Transverse colon (tissue), 4 donors: ENCODE results near the gene ADIRF. TPM values are rescaled to one million over a fixed set of nuclear protein-coding genes. Genes with fewer than 3 reads are reported as not detected.
A peak's percentile ranks its signal among the peaks of the same experiment; 100 is the strongest.

ENCODE experiments used
- DNase-seq: peaks from one replicate; pipeline ENCODE4 v3.0.0-alpha.2; 2019
- H3K27ac ChIP-seq, 4 donors: fragments of 200-600 bp; sonication (generic); 2 replicates each; pipeline ENCODE4 v1.5.1; 2016 to 2018; ENCODE audit warnings: inconsistent platforms in 4 of 4
- H3K27me3 ChIP-seq: fragments of 200-600 bp; sonication (generic); 2 replicates; pipeline ENCODE4 v1.5.1; 2017; ENCODE audit warnings: inconsistent platforms
- H3K36me3 ChIP-seq, 4 donors: fragments of 200-600 bp; sonication (generic); 2 replicates each; pipeline ENCODE4 v1.5.1; 2017 to 2019; ENCODE audit warnings: inconsistent platforms in 4 of 4
- H3K4me1 ChIP-seq, 4 donors: fragments of 200-600 bp; sonication (generic); 2 replicates each; pipeline ENCODE4 v1.5.1; 2017 to 2020; ENCODE audit warnings: inconsistent platforms in 4 of 4
- H3K4me3 ChIP-seq, 4 donors: fragments of 200-600 bp; sonication (generic); 1 replicate in 1 of 4; 2 replicates in 3 of 4; pipeline versions ENCODE4 v1.5.1 to v1.6.1; 2017 to 2019; ENCODE audit warnings: inconsistent platforms in 4 of 4
- H3K9me3 ChIP-seq, 2 donors: fragments of 200-600 bp; sonication (generic); 2 replicates each; pipeline ENCODE4 v1.5.1; 2017 to 2019; ENCODE audit warnings: inconsistent platforms in 2 of 2
- CTCF ChIP-seq, 5 experiments: fragments of 200-600 bp in 3 of 5; fragments of 450-650 bp in 2 of 5; sonication (generic) in 3 of 5; IDR thresholded peaks; 1 replicate in 2 of 5; 2 replicates in 3 of 5; pipeline ENCODE4 v1.5.1; 2016 to 2017; ENCODE audit warnings: antibody characterized with exemption in 5 of 5, inconsistent platforms in 3 of 5, mild to moderate bottlenecking in 2 of 5, moderate library complexity in 1 of 5
- EP300 ChIP-seq: sonication (generic); formaldehyde crosslinking; IDR thresholded peaks from one replicate; pipeline ENCODE4 v1.6.1; 2017; ENCODE audit warnings: antibody characterized with exemption, low read depth
- POLR2A ChIP-seq: fragments of 450-650 bp; IDR thresholded peaks from one replicate; pipeline ENCODE4 v1.6.1; 2016; ENCODE audit warnings: antibody characterized with exemption, mild to moderate bottlenecking, moderate library complexity
- POLR2AphosphoS5 ChIP-seq, 3 donors: sonication (generic); formaldehyde crosslinking; IDR thresholded peaks; one replicate each; pipeline ENCODE4 v1.6.1; 2016; ENCODE audit warnings: antibody characterized with exemption in 3 of 3
- WGBS, 2 donors: methylation state at CpG; one replicate each; pipeline ENCODE4 v1.1.5; 2018; ENCODE audit warnings: low coverage in 1 of 2; 5-methylcytosine and 5-hydroxymethylcytosine counted together
- in situ Hi-C, 4 donors: fragments of 200-750 bp; cut with MboI; loops; one replicate each; pipeline versions ENCODE4 v1.15.0 to v1.15.1; 2017; ENCODE audit warnings: low sequenced_read_pairs in 3 of 4, low pct_ligation_motif_present in 1 of 4, low pct_unique_long_range_greater_than_20kb in 1 of 4
- intact Hi-C: fragments of 100-400 bp; cut with DNase I; formaldehyde crosslinking; loops from one replicate; pipeline ENCODE4 v1.15.1; 2023; ENCODE audit warnings: low total_unique reads
- total RNA-seq, 4 donors: library from RNA; depleted of rRNA; stranded (reverse); fragments of >200 nt; gene quantifications; one replicate each; pipeline ENCODE4 v1.1.0, GENCODE V29; 2016

Gene ADIRF
- total RNA-seq, 4 donors from 2014 or later, result 35.0 to 194 (median 117) TPM

DNA sequence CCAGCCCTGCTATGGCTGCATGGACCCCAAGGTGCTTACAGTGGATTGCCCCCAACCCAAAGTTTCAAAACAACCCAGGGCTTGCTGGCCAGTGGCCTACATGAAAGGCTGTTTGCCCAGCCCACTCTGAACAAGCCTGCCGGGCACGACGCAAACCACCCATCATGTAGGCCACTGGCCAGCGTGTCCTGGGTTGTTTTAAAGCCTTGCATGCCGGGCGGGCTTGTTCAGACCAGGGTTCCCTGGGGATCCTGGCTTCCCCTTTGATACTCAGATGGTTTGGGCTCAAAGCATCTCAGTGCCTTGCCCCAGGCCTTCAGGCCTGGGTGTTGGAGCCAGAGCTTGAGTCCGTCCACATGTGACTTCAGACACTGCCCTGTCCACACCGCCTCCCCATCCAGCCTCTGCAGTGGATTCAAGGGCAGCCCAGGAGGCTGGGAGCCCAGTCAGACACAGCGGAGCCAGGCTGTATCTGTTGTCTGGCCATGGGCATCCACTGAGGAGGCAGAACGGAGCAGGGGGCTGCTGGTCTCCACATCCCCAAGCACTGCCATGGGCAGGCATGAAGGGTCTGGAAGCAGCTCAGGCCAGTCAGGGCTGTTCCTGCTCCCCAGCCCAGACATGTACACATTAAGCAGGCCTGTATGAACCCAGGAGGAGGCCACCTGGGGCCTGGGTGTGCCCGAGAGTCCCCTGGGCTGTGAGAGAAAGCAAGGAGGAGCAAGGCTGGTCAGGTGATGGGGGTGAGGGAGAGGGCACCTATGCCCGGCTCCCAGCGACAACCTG lies 4.0 kb upstream of the ADIRF start:
- no peak for DNase-seq
- H3K4me3 ChIP-seq, result no peak overlapping the region
- intact Hi-C loops (no loop called here), in situ Hi-C loops (no loop called here)
- no peak overlapping the region for H3K27ac ChIP-seq
- TF ChIP-seq POLR2A (no peak), CTCF (IDR thresholded peaks at IDR 0.05) (no peak), POLR2AphosphoS5 (IDR thresholded peaks at IDR 0.05) (no peak), EP300 (no peak)
- H3K36me3 ChIP-seq, result no peaks in the 10 kb centered on the region
- peaks cover 21 to 35% (median 32%) of the 10 kb centered on the region in 4 donors for H3K4me1 ChIP-seq
- 75 to 85% methylated on average over 4 of the region's 13 CpGs for WGBS, 2 donors
- H3K27me3 ChIP-seq, result no peaks in the 10 kb centered on the region
- no peaks in the 10 kb centered on the region for H3K9me3 ChIP-seq

- in situ Hi-C loops (no loop called here), intact Hi-C loops (no loop called here)
- Histone ChIP-seq H3K27me3 (no peaks in the 10 kb centered on the region), H3K9me3 (no peaks in the 10 kb centered on the region), H3K27ac (no peak overlapping the region), H3K4me1 (peaks cover 25 to 39% (median 36%) of the 10 kb centered on the region in 4 donors), H3K36me3 (no peaks in the 10 kb centered on the region), H3K4me3 (no peak overlapping the region)
- TF ChIP-seq POLR2A, result no peak
- no peak for TF ChIP-seq POLR2AphosphoS5 (IDR thresholded peaks at IDR 0.05)
- TF ChIP-seq EP300, result no peak
- TF ChIP-seq CTCF (IDR thresholded peaks at IDR 0.05), result no peak
- DNase-seq, result no peak
- WGBS, 2 donors, result 79 to 90% methylated on average over 2 of the region's 2 CpGs
These were observed 3.5 kb upstream of the ADIRF start for GRCh38 chr10:86964847-86965190.

DNA sequence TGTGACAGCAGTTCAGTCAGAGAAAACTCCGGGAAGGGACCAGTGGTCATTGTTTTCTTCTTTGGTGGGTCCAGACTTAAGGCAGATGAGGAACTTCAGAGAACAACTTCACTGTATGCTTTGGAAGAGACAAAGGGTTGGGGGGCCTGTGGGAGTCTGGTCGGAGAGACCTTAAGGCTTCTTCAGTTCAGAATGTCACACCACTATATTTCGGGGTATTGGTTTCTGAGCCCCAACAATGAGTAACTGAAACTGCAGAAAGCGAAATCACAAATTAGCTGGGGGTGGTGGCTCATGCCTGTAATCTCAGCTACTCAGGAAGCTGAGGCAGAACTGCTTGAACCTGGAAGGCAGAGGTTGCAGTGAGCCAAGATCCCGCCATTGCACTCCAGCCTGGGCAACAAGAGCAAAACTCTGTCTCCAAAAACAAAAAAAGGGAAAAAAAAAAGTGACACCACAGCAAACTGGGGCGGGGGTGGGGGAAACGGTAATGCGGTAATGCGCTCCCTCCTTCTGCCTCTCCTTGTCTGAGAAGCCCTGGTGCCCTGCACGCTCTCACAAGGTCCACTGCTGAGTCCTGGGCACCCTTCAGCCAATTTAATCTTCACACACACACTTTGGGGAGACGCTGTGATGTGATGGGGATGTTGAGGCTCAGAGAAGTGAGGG lies 2.2 kb upstream of the ADIRF start:
- in situ Hi-C loops, result no loop called here
- Histone ChIP-seq H3K4me1 (peaks cover 25 to 50% (median 47%) of the 10 kb centered on the region in 4 donors), H3K27me3 (no peaks in the 10 kb centered on the region), H3K4me3 (no peak overlapping the region), H3K27ac (peak overlapping the region in 2 of 4 donors; percentile 19 to 94), H3K36me3 (no peaks in the 10 kb centered on the region), H3K9me3 (no peaks in the 10 kb centered on the region)
- WGBS, 2 donors, result 48 to 72% methylated on average over 7 to 11 of the region's 11 CpGs
- no peak for TF ChIP-seq CTCF (IDR thresholded peaks at IDR 0.05)
- TF ChIP-seq POLR2AphosphoS5 (IDR thresholded peaks at IDR 0.05), result no peak
- TF ChIP-seq POLR2A, result no peak
- TF ChIP-seq EP300, result no peak
- DNase-seq, result no peak
- intact Hi-C loops, result no loop called here

DNA sequence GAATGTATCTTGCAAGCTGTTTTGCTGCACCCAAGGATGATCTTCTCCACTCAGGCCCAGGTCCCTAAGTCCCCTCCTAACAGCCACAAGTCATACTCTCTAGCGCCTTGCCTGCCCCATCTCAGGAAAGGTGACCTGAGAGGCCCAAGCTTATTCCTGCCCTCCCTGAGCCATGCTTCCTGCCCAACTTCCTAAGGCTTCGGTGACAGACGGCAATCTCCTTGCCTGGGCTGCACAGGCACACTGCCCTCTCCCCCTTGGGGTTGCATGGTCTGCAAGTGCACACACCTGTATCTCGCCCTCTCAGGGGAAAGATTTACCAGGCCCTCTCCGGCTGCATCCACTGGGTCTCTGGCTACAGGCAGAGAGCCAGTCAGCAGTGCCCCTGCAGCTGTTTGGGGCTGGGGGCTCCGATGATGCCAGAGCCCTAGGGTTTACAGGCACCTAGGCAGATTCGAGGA lies 771 bp upstream of the ADIRF start:
- no peak for TF ChIP-seq POLR2A
- Histone ChIP-seq H3K27me3 (no peaks in the 10 kb centered on the region), H3K36me3 (no peaks in the 10 kb centered on the region), H3K4me1 (peaks cover 25 to 60% (median 55%) of the 10 kb centered on the region in 4 donors), H3K4me3 (no peak overlapping the region), H3K9me3 (no peaks in the 10 kb centered on the region), H3K27ac (peak overlapping the region; percentile 88 to 95 (median 91))
- intact Hi-C loops (no loop called here), in situ Hi-C loops (no loop called here)
- DNase-seq, result no peak
- 89 to 100% methylated on average over 1 to 6 of the region's 7 CpGs for WGBS, 2 donors
